IPS-18a (cell line): ENCODE results near the gene GTF3C5.
"Not testable (repeated sequence)": the region's sequence is repeated elsewhere in the genome, so short reads cannot be mapped to it uniquely, and the experiment has no call there.

ENCODE experiments used
- H3K27ac ChIP-seq: one replicate; pipeline ENCODE4 v1.5.1; 2013; ENCODE audit warnings: low read length
- H3K27me3 ChIP-seq: one replicate; pipeline ENCODE4 v1.6.1; 2013; ENCODE audit warnings: mild to moderate bottlenecking, low read length; ENCODE audit not compliant: control insufficient read depth, insufficient read depth
- H3K36me3 ChIP-seq: one replicate; pipeline ENCODE4 v1.6.1; 2013; ENCODE audit warnings: low read depth, low read length; ENCODE audit not compliant: control insufficient read depth
- H3K4me1 ChIP-seq: one replicate; pipeline ENCODE4 v1.6.1; 2013; ENCODE audit warnings: low read depth, low read length; ENCODE audit not compliant: control insufficient read depth
- H3K4me3 ChIP-seq: one replicate; pipeline ENCODE4 v1.5.1; 2013; ENCODE audit warnings: low read length
- H3K9ac ChIP-seq: one replicate; pipeline ENCODE4 v1.6.1; 2013; ENCODE audit warnings: mild to moderate bottlenecking, low read length, moderate library complexity
- H3K9me3 ChIP-seq: one replicate; pipeline ENCODE4 v1.6.1; 2013; ENCODE audit warnings: low read depth, low read length; ENCODE audit not compliant: control insufficient read depth

Gene GTF3C5

DNA sequence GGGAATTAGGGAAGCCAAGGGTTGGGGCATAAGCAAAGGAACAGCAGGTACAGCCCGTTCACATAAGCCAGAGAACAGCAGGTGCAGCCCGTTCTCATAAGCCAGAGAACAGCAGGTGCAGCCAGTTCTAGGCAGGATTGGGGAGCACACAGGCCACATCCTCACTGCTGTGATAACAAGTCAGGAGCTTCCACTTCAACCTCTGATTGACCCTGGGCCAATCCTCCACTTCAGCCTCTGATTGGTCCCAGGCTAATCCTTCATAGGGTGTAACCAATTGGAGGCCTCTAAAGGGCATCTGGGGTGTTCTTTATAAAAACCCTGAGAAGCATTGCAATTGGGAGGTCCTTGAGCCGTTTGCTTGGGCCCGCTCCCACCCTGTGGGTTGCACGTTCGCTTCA, 58.5 kb downstream of the GTF3C5 start:
- Histone ChIP-seq H3K4me1 (no peaks in the 10 kb centered on the region), H3K36me3 (no peaks in the 10 kb centered on the region), H3K4me3 (no peak overlapping the region), H3K27ac (no peak overlapping the region), H3K27me3 (no peaks in the 10 kb centered on the region), H3K9me3 (no peaks in the 10 kb centered on the region), H3K9ac (no peak overlapping the region)

DNA sequence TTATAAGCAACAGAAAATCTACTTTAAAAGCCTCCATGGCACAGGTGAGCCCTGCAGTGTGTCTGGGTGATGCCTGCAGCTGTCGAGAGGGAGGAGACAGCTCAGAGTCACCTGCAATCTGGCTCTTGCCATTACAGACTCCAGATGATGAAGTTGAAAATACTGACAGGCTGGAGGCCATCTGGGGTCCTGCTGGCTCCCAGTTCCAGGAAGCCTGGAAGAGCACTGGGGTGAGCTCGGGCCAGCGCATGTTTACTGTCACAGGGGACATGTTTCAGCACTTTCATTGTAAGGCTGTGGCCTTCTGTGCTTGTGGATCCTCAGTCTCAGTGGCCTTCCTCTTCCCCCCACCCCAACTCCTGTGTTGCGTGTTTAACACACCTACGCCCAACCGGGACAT, 59.4 kb downstream of the GTF3C5 start:
- H3K4me3 ChIP-seq, result no peak overlapping the region
- no peaks in the 10 kb centered on the region for H3K27me3 ChIP-seq
- no peak overlapping the region for H3K27ac ChIP-seq
- H3K9ac ChIP-seq, result no peak overlapping the region
- peaks cover 3% of the 10 kb centered on the region for H3K9me3 ChIP-seq
- H3K4me1 ChIP-seq, result no peaks in the 10 kb centered on the region
- H3K36me3 ChIP-seq, result no peaks in the 10 kb centered on the region

DNA sequence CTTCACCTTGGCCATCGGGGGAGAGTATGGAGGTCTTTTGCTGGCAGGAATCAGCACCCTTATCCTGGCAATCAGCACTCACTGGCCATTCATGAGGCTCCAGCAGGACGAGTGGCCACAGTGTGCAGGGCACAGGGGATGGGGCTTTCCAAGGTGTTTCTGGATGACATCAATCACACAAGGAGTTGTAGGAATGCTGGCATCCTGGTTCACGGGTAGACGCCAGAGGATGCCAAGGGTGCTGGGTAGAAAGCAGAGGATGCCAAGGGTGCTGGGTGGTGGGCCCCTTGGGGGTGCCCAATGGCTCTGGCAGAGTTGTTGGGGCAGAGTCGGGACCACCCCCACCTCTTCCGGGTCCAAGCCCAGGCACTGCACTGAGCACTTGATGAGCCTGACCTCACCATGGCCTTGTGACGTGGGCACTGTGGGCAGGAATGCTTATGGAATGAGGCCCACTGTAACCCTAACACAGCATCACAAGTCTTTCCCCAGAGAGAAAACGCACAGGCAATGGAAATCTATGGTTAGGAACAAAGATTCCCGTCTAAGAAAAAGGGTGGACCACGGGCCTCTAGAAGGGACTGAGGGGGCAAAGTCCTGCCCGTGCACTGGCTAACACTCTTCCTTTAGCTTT, 60.1 kb downstream of the GTF3C5 start:
- Histone ChIP-seq H3K9ac (no peak overlapping the region), H3K4me3 (no peak overlapping the region), H3K9me3 (peaks cover 6% of the 10 kb centered on the region), H3K4me1 (no peaks in the 10 kb centered on the region), H3K27me3 (no peaks in the 10 kb centered on the region), H3K36me3 (no peaks in the 10 kb centered on the region), H3K27ac (no peak overlapping the region)

DNA sequence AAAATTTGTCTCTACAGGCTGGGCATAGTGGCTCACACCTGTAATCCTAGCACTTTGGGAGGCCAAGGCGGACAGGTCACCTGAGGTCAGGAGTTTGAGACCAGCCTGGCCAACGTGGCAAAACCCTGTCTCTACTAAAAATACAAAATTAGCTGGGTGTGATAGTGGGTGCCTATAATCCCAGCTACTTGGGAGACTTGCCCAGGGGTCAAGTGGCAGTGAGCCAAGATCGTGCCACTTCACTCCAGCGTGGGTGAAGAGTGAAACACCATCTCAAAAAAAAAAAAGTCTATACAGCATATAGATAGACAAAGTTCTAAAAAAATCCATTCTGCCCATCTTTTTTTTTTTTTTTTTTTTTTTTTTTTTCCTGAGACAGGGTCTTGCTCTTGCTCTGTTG, 63.6 kb downstream of the GTF3C5 start:
- H3K36me3 ChIP-seq, H3K4me3 ChIP-seq, H3K9me3 ChIP-seq, H3K9ac ChIP-seq, H3K4me1 ChIP-seq, H3K27me3 ChIP-seq, H3K27ac ChIP-seq: not testable (repeated sequence)

DNA sequence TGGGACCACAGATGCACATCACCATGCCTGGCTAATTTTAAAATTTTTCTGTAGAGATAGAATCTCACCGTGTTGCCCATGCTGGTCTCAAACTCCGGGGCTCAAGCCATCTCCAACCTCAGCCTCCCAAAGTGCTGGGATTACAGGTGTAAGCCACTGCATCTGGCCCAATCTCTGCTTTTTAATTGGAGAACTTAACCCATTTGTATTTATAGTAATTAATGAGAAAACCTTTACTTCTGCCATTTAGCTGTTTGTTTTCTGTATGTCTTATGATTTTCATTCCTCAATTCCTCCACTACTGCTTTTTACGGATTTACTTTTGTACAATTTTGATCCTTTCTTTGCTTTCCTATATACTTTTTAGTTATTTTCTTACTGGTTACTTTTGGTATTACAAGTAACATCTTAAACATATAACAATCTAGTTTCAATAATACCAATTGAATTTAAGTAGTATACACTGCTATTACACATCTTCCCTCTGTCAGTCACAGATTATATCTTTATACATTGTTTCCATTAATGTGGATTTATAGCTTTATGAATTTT, 64.1 kb downstream of the GTF3C5 start:
- Histone ChIP-seq H3K9me3 (peaks cover 6% of the 10 kb centered on the region), H3K4me1 (no peaks in the 10 kb centered on the region), H3K4me3 (no peak overlapping the region), H3K27ac (no peak overlapping the region), H3K27me3 (no peaks in the 10 kb centered on the region), H3K36me3 (peaks cover 9% of the 10 kb centered on the region), H3K9ac (no peak overlapping the region)

DNA sequence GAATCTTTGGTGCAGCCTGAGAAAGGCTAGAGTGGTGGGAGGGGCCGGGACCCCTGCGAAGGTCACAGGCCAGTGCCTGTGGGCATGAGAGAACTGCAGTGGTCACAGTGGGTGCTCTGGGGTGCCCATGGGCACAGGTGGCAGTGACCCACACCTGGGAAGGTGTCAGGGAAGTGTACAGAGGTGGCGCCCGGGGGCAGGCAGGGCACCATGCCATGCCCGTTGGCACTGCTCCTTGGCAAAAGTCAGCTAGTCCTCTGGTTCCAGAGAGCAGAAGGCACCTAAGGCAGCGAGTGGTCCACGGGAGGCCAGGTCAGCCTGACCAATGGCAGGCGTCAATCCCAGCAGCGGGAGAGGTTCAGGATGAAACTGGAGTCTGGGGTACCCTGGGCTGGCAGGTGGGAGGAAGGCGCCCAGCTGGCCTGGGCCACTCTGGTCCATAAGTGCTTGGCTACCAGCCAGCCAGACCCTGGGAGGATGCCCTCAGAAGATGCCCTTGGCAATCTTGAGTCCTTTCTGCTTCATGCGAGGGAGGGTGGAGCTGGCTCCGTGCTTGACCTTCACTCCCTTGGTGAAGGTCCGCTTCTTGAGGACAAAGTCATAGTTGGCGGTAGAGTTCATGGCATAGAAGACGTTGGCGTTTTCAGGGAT, 67.4 kb downstream of the GTF3C5 start:
- peaks cover 24% of the 10 kb centered on the region for H3K36me3 ChIP-seq

DNA sequence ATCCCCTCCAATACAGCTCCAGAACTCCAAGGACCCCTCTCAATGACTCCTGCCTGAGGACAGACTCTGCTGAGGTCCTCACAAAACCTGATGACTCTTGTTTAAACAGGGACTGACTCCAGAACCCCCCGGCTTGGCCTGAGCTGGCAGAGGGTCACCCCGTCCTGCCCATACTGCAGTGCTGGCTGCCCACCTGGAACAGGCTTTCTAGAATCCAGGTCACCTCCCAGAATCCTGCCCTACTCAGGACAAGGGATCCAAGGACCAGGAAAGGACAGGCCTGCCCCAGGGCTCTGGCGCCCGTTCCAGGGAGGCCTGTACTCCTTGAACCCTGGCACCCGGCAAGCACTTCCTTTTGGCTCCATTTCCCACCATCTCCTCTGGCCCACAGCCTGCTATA, 68.1 kb downstream of the GTF3C5 start:
- no peak overlapping the region for H3K4me3 ChIP-seq
- H3K4me1 ChIP-seq, result no peaks in the 10 kb centered on the region
- H3K36me3 ChIP-seq, result peaks cover 24% of the 10 kb centered on the region

More for the DNA sequence above, 67.4 kb downstream of the GTF3C5 start:
- no peak overlapping the region for H3K4me3 ChIP-seq
- no peak overlapping the region for H3K27ac ChIP-seq
- H3K27me3 ChIP-seq, result no peaks in the 10 kb centered on the region
- no peaks in the 10 kb centered on the region for H3K4me1 ChIP-seq
- H3K9me3 ChIP-seq, result peaks cover 6% of the 10 kb centered on the region
- no peak overlapping the region for H3K9ac ChIP-seq

DNA sequence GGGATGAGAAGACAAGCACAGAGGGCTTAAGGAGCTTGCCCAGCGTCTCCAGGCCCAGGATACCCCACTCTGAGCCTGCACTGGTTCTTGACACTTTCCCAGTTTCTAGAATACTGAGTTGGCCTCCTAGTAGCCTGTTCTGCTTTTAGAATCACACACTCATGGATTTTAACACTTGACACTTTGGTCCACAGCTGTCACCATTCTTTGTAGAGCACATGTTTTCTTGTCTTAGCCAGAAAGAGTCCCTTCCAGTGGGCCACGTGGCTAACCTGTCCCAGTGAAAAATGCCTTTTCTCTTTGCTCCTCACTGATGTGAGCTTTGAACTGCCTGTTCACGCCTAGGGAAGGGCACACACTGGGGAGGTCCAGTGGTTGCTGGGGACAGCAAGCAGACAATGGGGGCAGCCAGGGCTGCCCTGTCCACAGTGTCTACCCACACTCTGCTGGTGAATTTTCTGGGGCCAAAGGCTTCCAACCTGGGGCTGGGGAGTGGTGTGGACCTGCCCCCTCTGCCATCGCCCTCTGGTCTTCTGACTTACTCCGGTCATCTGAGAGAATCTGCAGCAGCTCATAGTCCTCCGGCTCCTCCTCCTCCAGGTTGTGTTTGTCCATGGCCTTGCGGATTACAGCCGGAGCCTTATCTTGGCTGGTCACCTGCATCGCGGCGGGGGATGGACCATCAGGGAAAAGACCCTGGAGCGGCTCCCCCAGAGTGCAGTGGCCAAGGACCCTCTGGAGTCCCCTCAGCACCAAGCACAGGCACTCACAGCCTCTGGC, 69.1 kb downstream of the GTF3C5 start:
- no peak overlapping the region for H3K4me3 ChIP-seq
- H3K36me3 ChIP-seq, result peaks cover 24% of the 10 kb centered on the region

More for the DNA sequence above, 68.1 kb downstream of the GTF3C5 start:
- Histone ChIP-seq H3K9me3 (peaks cover 6% of the 10 kb centered on the region), H3K9ac (no peak overlapping the region), H3K27ac (no peak overlapping the region), H3K27me3 (no peaks in the 10 kb centered on the region)

DNA sequence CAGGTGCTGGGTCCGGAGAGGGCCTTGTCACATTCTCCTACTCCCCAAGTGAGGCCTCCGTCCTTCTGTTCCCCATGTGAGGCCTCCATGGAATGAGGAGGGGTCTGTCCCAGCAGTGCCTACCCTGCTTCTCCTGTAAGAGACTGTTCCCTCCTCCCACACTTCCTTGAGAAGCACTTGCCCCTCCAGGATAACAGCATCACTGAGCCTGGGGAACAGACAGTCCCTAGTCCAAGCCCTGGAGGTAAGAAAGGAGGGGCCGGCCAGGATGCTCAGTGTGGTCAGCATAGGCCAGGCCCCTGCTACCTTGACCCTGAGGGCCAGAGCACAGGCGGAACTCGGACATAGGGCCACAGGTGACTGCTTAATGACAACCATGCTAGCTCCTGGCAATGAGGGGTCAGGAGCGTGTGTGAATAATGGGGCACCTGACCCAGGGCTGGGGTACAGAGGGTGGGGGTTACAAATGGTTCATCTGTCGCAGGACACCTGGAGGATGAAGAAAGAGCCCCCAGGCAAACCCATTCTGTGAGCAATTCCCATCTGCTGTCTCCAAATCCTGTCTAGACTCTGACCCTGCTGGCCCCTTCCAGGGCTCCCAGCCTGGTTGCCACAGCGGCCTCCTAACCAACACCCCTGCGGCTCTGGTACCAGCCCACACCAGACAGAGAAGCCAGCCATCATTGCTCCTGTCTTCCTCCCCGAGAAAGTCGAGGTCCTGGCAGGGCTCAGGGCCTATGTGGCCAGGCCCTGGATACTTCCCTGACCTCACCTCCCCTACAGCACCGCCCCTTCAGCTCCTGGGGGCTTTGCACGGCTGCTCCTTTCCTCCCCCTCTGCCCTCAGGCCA, 69.9 kb downstream of the GTF3C5 start:
- no peak overlapping the region for H3K4me3 ChIP-seq
- H3K4me1 ChIP-seq, result no peaks in the 10 kb centered on the region
- H3K9me3 ChIP-seq, result no peaks in the 10 kb centered on the region
- no peak overlapping the region for H3K27ac ChIP-seq
- H3K36me3 ChIP-seq, result peaks cover 24% of the 10 kb centered on the region
- H3K9ac ChIP-seq, result no peak overlapping the region
- no peaks in the 10 kb centered on the region for H3K27me3 ChIP-seq

More for the DNA sequence above, 69.1 kb downstream of the GTF3C5 start:
- Histone ChIP-seq H3K9ac (no peak overlapping the region), H3K27ac (no peak overlapping the region), H3K4me1 (no peaks in the 10 kb centered on the region), H3K27me3 (no peaks in the 10 kb centered on the region), H3K9me3 (peaks cover 5% of the 10 kb centered on the region)

DNA sequence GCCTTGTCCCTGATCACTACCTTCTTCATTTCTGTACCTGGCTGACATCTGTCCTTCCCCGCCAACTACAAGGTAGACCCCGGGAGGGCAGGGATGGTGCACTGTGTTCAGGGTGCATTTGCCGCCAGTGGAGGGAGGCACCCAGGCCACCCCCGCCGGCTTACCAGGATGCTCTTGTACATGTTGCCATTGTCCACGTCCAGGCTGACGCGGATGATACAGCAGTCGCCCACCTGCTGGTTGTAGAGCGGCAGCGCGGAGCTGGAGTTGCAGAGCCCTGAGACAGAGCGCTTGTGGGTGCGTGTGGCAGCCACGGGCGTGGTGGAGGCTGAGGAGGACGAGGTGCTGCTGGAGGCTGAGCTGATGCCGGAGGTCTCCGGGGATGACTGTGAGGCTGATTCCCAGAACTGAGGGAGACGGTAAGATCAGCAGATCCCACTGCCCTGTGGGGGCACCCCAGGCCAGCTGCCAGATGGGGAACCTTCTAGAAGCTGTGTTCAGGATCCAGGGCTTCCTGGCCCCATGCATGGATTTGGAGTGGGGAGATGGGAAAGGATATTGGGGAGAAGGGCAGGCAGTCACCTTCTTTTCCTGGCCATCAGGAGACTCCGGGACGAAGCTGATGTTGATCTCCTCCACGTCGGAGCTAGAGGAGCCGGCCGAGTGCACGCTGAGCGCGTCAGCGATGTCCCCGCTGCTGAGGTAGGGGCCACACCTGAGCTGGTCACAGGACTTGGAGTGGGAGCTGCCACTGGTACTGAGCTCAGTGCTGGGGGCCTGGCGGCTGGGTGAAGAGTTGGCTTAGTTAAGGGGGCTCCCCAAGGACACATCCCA, 70.8 kb downstream of the GTF3C5 start:
- Histone ChIP-seq H3K27ac (no peak overlapping the region), H3K9ac (no peak overlapping the region), H3K4me3 (no peak overlapping the region), H3K36me3 (peaks cover 27% of the 10 kb centered on the region), H3K4me1 (no peaks in the 10 kb centered on the region), H3K27me3 (no peaks in the 10 kb centered on the region), H3K9me3 (no peaks in the 10 kb centered on the region)
